Astrocyte (in vitro differentiated cells and primary cell): ENCODE measurements around the gene BRD8. TPM values are rescaled to one million over a fixed set of nuclear protein-coding genes. Genes with fewer than 3 reads are reported as not detected.
"Not testable (repeated sequence)": the region's sequence is repeated elsewhere in the genome, so short reads cannot be mapped to it uniquely, and the experiment has no call there.

Source experiments
- DNase-seq: peaks from one replicate; pipeline ENCODE4 v3.0.0-alpha.2; 2010; ENCODE audit warnings: low read depth
- FAIRE-seq: peaks from 2 replicates; lab custom pipeline; 2011; peaks lifted over from hg19 to GRCh38; lab: Jason Lieb, UNC
- H2AFZ ChIP-seq: 2 replicates; pipeline ENCODE4 v1.6.0; 2012; ENCODE audit warnings: low read depth, low read length, inconsistent platforms
- H3K27ac ChIP-seq: 2 replicates; pipeline ENCODE4 v1.5.1; 2011; ENCODE audit warnings: low read depth, low read length, inconsistent platforms
- H3K27me3 ChIP-seq: 2 replicates; pipeline ENCODE4 v1.6.0; 2011; ENCODE audit warnings: low read length, inconsistent platforms; ENCODE audit not compliant: insufficient read depth
- H3K36me3 ChIP-seq: 2 replicates; pipeline ENCODE4 v1.5.1; 2011; ENCODE audit warnings: low read length, inconsistent platforms; ENCODE audit not compliant: insufficient read depth
- H3K4me1 ChIP-seq: 2 replicates; pipeline ENCODE4 v1.5.1; 2011; ENCODE audit warnings: low read length, inconsistent platforms; ENCODE audit not compliant: insufficient read depth
- H3K4me2 ChIP-seq: 2 replicates; pipeline ENCODE4 v1.6.0; 2012; ENCODE audit warnings: low read length, inconsistent platforms
- H3K4me3 ChIP-seq: 2 replicates; pipeline ENCODE4 v1.5.1; 2011; ENCODE audit warnings: low read depth, mild to moderate bottlenecking, low read length, inconsistent platforms; ENCODE audit not compliant: insufficient read depth
- H3K79me2 ChIP-seq: 2 replicates; pipeline ENCODE4 v1.6.0; 2012; ENCODE audit warnings: mild to moderate bottlenecking, low read length, inconsistent platforms; ENCODE audit not compliant: insufficient read depth
- H3K9ac ChIP-seq: 2 replicates; pipeline ENCODE4 v1.6.0; 2012; ENCODE audit warnings: mild to moderate bottlenecking, low read length, inconsistent platforms
- H3K9me3 ChIP-seq: 2 replicates; pipeline ENCODE4 v1.5.1; 2012; ENCODE audit warnings: low read depth, mild to moderate bottlenecking, low read length, inconsistent platforms; ENCODE audit not compliant: insufficient read depth
- H4K20me1 ChIP-seq: 2 replicates; pipeline ENCODE4 v1.6.0; 2012; ENCODE audit warnings: low read length, inconsistent platforms; ENCODE audit not compliant: insufficient read depth
- H3K27ac Mint-ChIP-seq: one replicate; pipeline ENCODE4 v1.8.0; 2021; ENCODE audit warnings: mild to moderate bottlenecking, mixed read lengths; ENCODE audit not compliant: unreplicated experiment
- H3K27me3 Mint-ChIP-seq: one replicate; pipeline ENCODE4 v1.8.0; 2021; ENCODE audit warnings: low read depth, mixed read lengths; ENCODE audit not compliant: unreplicated experiment
- H3K36me3 Mint-ChIP-seq: one replicate; pipeline ENCODE4 v1.8.0; 2021; ENCODE audit warnings: low read depth, mixed read lengths; ENCODE audit not compliant: unreplicated experiment
- H3K4me1 Mint-ChIP-seq: one replicate; pipeline ENCODE4 v1.8.0; 2021; ENCODE audit warnings: low read depth, mixed read lengths; ENCODE audit not compliant: unreplicated experiment
- H3K4me3 Mint-ChIP-seq: one replicate; pipeline ENCODE4 v1.8.0; 2021; ENCODE audit warnings: mild to moderate bottlenecking, moderate library complexity, mixed read lengths; ENCODE audit not compliant: unreplicated experiment
- H3K9me3 Mint-ChIP-seq: one replicate; pipeline ENCODE4 v1.8.0; 2021; ENCODE audit warnings: mild to moderate bottlenecking, mixed read lengths; ENCODE audit not compliant: unreplicated experiment
- CTCF ChIP-seq: IDR thresholded peaks from 2 replicates; pipeline ENCODE4 v1.5.1; 2011; ENCODE audit warnings: low read depth, mild to moderate bottlenecking, inconsistent platforms, low read length, moderate library complexity; ENCODE audit not compliant: insufficient read depth
- EZH2 ChIP-seq: IDR thresholded peaks from 2 replicates; pipeline ENCODE4 v1.6.1; 2012; ENCODE audit warnings: mild to moderate bottlenecking, low read length, inconsistent platforms; ENCODE audit not compliant: insufficient read depth
- total RNA-seq: library from RNA; stranded (reverse); gene quantifications from 2 replicates; pipeline ENCODE4 v1.2.1, GENCODE V29; 2021

Gene BRD8
- total RNA-seq, 1 donor from 2014 or later: 33.1 TPM

- H4K20me1 ChIP-seq: no peaks in the 10 kb centered on the region
- no peaks in the 10 kb centered on the region for H3K36me3 Mint-ChIP-seq
- no peak overlapping the region for H3K4me3 ChIP-seq
- no peak overlapping the region for H3K27ac Mint-ChIP-seq
- no peak overlapping the region for H3K4me3 Mint-ChIP-seq
- no peak overlapping the region for H3K27ac ChIP-seq
- no peak overlapping the region for H2AFZ ChIP-seq
- H3K4me1 Mint-ChIP-seq: peaks cover 2% of the 10 kb centered on the region
- H3K27me3 ChIP-seq: no peaks in the 10 kb centered on the region
- H3K4me1 ChIP-seq: peaks cover 4% of the 10 kb centered on the region
- H3K9me3 Mint-ChIP-seq: no peaks in the 10 kb centered on the region
- H3K79me2 ChIP-seq: no peaks in the 10 kb centered on the region
- no peak for TF ChIP-seq CTCF
- no peak for TF ChIP-seq EZH2
- DNase-seq (peak; percentile 63), FAIRE-seq (no peak)
- no peak overlapping the region for H3K4me2 ChIP-seq
- H3K9ac ChIP-seq: no peak overlapping the region
- H3K27me3 Mint-ChIP-seq: peaks cover 4% of the 10 kb centered on the region
- no peaks in the 10 kb centered on the region for H3K36me3 ChIP-seq
- no peaks in the 10 kb centered on the region for H3K9me3 ChIP-seq
These were observed 29.6 kb downstream of the BRD8 start for GRCh38 chr5:138148811-138149210.

DNA sequence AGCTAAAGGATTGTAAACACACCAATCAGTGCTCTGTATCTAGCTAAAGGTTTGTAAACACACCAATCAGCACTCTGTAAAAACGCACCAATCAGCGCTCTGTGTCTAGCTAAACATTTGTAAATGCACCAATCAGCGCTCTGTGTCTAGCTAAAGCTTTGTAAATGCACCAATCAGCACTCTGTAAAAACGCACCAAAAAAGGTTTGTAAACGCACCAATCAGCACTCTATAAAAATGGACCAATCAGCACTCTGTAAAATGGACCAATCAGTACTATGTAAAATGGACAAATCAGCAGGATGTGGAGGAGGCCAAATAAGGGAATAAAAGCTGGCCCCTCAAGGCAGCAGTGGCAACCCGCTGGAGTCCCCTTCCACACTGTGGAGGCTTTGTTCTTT is 34.9 kb downstream of the BRD8 start:
- H3K79me2 ChIP-seq, H3K36me3 Mint-ChIP-seq, H3K4me3 Mint-ChIP-seq, H3K27me3 ChIP-seq, H3K4me3 ChIP-seq, DNase-seq, H3K27me3 Mint-ChIP-seq, H3K4me1 ChIP-seq, H3K4me2 ChIP-seq, H3K4me1 Mint-ChIP-seq, H3K36me3 ChIP-seq, H2AFZ ChIP-seq, H3K9me3 Mint-ChIP-seq, H3K27ac Mint-ChIP-seq, H3K27ac ChIP-seq, H3K9me3 ChIP-seq, FAIRE-seq, H3K9ac ChIP-seq, H4K20me1 ChIP-seq: not testable (repeated sequence)

DNA sequence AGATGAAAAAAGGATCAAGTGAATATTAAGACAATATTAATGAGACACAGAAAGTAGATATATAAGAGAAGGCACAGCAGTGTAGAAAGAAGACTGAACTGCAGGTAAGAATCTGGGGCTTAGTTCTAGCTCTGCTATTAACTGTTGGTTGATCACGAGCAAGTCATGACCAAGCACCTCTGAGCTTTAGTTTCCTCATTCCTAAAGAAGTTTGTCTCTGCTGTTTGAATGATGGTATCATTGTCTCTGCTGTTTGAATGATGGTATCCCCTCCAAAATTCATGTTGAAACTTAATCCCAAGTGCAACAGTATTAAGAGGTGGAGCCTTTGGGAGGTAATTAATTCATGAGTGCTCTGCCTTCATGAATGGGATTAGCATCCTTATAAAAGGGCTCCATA is 36.7 kb downstream of the BRD8 start:
- Mint-ChIP-seq H3K27ac (no peak overlapping the region), H3K4me1 (no peaks in the 10 kb centered on the region), H3K36me3 (no peaks in the 10 kb centered on the region), H3K4me3 (no peak overlapping the region), H3K9me3 (no peaks in the 10 kb centered on the region), H3K27me3 (no peaks in the 10 kb centered on the region)
- no peaks in the 10 kb centered on the region for H3K27me3 ChIP-seq
- H3K4me1 ChIP-seq: peaks cover 4% of the 10 kb centered on the region
- H3K9me3 ChIP-seq: no peaks in the 10 kb centered on the region
- DNase-seq: no peak
- no peak overlapping the region for H3K4me3 ChIP-seq
- H3K27ac ChIP-seq: no peak overlapping the region
- no peak overlapping the region for H2AFZ ChIP-seq
- H3K79me2 ChIP-seq: no peaks in the 10 kb centered on the region
- H3K9ac ChIP-seq: no peak overlapping the region
- FAIRE-seq: no peak
- no peak for TF ChIP-seq EZH2
- no peak for TF ChIP-seq CTCF
- H3K36me3 ChIP-seq: no peaks in the 10 kb centered on the region
- no peak overlapping the region for H3K4me2 ChIP-seq
- H4K20me1 ChIP-seq: no peaks in the 10 kb centered on the region
